ENCODE results near the gene LGALS9B.
A peak's percentile ranks its signal among the peaks of the same experiment; 100 is the strongest.
"Not testable (repeated sequence)": the region's sequence is repeated elsewhere in the genome, so short reads cannot be mapped to it uniquely, and the experiment has no call there.

Gene LGALS9B

DNA sequence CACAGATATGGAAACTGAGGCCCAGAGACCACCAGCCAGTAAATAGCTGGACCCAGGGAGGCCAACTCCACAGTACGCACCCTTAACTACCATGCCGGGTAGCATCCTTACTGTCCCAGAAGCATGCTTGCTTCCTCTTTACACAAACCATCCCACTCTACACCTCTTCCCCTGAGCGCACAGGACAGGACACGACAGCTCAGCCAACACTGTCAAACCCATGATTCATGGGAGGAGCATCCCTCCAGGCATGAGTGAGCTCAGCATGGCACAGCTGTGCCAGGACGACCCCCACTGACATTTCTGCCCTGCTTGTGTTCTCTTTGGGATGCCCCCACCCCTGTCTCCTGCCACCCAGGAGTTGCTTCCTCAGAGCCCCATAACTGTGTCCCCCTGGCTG is 340 bp downstream of the LGALS9B start:
- peak; percentile 13 for DNase-seq

DNA sequence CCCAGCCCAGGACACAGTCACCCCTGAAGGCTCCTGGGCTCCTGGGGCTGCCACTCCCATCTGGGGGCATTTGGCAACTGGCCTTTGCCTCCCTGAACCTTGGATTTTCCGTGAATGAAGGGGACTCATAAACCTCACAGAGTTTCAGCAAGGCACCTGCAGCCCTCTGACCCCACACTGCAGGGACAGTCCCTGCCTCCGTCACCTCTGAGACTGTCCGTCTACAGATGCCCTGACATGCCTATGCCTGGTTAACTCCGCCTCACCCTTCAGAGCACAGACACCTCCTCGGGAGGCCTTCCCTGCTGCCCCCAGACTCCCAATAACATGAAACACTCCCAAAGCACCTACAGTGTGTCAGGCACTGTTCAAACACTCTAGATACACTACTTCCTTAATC is 786 bp downstream of the LGALS9B start:
- DNase-seq: not testable (repeated sequence)

DNA sequence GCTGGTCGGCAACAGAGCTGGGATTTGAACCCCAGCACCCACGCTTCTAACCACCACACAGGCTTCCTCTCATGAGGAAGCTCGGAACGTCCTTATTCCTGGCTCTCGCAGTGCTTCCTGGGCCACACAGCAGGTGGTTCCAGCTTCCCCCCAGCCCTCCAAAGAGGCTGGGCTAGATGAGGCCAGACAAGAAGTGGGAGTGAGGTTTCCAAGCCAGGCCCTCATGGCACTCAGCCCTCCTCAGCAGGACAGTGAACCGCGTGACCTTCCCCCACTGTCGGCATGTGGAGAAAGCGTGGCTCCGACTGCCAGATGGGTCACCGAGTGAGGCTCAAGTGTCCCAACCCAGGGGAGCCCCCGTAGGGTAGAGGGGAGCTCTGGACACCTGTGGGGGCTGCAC is 1.8 kb downstream of the LGALS9B start:
- not testable (repeated sequence) for DNase-seq

DNA sequence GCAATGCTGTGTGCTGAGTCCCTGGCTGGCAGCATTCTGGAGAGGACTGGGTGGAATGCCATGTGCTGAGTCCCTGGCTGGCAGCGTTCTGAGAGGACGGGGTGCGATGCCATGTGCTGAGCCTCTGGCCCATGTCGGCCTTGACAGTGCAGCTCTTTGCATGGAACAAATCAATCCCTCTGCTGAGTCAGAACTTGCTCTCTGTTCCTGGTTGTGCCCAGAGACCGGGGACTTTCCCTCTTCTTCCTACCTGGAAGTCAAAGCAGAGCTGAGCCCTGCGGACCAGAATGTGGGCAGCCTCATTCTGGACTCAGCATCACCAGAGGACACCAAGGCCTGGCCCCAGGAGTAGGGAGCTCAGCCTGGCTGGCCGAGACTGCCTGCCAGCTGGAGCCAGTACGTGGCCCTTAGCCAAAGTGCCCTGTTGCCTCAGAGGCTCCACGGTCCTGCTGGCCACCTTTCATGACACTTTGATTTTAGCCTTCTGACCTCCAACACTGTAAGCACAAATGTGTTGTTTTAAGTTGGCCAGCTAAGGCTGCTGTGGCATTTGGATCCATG is 2.4 kb downstream of the LGALS9B start:
- DNase-seq: not testable (repeated sequence)

DNA sequence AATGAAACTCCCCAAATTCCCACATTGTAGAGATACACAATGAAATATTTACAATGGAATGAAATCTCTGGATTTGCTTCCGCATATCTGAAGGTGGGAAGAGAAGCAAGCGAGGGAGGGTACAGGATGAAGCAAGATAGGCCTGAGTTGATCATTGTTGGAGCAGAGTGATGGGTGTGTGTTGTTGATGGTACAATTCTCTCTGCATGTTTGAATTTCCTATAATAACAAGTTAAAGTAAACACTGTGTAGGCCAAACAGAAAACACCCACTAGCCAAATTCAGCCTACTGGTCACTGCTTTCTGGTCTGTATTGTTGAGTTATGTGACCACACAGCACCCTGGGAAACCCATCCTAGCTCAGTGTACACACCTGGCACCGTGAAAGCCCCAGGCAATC is 5.2 kb downstream of the LGALS9B start:
- DNase-seq: not testable (repeated sequence)

DNA sequence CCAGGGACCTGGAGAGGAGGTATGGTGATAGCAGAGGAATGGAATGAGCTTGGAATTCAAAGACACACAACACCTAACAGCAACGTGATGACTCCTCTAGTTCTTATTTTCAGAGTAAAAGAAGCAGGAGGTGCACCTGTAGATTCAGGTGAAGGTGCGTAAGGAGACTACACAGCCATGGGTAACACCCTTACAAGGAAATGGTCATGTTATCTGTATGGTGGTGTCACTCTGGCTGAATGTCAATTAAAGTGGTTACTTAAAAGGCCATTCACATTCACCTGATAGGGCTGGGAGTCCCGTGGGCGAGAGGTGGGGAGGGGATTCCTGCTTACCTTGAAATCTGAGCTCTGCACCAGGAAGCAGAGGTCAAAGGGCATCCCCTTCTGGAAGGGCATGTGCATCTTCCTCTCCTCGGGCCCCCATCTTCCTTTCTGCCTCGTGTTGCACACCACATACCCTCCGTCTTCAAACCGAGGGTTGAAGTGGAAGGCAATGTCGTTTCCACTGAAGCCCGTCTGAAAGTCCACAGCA is 9.4 kb downstream of the LGALS9B start:
- not testable (repeated sequence) for DNase-seq

DNA sequence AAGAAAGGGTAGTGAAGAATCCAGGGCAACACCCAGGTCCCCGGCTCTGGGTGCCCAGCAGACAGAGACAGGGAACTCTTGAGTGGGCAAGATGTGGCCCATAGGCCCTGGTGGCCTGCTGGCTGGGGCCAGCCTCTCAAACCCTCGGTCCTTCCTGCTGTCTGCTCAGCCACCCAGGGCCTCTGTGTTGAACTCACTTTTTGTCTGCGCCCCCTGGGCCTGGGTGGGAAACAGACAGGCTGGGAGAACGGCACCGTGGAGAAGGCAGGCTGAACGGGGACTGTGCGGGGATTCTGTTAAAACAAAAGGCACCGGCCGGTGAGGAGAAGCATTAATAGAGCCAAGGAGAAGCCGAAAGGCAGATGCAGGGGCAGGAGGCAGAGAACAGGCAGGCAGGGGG is 12.2 kb downstream of the LGALS9B start:
- DNase-seq: not testable (repeated sequence)

DNA sequence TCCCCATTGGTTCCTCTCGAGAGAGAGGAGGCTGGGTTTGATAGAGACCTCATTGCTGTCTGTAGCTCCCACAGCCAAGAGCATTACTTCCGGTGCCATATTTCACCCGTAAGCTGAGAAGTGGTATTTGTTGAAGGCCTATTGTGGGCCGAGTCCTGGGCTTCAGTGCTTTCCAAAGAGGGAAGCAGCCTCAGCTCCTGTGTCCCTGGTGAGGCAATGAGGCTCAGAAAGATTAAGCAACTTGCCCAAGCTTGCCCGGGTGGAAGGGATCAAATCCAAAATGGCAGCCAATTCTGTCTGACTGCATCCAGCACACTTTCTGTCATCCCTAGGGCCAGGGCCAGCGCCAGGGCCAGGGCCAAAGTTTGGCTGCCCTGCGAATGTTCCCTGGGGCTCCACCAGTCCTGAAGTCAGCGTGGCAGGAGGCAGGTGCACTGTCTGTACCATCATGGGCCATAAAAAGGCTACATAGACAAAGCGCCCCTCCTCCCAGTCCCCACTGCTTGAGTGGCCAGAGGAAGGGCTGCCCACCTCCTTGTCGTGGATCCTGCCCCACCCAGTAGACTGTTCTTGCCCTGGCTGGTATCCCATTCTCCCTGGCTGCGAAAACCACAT is 13.4 kb downstream of the LGALS9B start:
- not testable (repeated sequence) for DNase-seq

DNA sequence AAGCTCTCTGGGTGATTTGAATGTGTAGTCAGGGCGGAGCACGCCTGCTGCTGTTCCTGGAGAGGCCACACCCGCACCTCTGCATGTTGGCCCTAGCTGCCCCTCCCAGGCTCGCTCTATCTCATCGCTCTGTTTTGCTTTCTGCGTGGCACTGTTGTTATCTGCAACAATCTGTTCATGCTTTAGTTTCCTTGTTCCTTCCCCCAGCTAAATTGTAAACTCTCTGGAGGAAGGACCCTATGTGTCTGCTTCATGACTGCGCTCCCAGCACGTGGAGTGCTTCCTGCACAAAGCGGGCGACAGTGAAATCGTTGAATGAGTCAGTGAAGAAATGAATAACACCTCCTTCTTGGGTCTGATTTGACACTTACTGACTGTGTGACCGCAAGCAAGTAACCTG is 16.5 kb downstream of the LGALS9B start:
- not testable (repeated sequence) for DNase-seq

DNA sequence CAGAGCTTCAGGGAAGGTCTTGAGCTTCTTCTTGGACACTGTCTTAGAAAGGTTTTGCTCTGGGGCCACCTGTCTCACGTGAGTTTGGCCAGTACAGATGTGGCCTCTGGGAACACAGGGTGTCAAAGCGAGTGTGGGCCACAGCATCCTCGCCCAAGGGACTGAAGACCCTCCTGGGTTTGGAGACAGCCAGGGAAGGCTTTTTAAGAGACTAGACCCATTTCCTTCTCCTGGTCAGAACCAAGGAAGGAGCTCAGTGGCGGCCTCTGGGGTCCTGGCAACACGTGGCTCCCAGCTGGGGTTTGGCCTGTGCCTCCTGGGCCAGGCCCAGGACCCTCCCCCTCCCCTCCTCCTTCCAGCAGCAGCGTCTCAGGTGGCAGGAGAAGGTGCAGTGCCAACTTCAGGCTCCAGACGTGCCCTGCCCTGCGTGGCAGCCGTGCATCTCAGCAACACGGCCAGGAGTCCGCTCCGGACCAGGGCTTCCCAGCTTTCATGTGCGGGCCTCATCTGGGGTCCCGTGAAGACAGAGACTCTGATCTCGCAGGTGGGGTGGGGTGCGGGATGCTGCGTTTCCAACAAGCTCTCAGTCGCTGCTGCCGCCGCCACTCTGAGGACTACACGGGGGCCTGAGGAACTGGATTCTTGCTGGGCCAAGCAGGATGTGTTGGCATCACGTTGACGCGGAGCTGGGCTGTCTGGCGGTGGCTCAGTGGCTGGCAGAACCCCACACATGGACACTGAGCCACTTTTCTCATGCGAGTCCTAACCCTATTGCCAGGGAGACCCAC is 19.6 kb downstream of the LGALS9B start:
- not testable (repeated sequence) for DNase-seq

DNA sequence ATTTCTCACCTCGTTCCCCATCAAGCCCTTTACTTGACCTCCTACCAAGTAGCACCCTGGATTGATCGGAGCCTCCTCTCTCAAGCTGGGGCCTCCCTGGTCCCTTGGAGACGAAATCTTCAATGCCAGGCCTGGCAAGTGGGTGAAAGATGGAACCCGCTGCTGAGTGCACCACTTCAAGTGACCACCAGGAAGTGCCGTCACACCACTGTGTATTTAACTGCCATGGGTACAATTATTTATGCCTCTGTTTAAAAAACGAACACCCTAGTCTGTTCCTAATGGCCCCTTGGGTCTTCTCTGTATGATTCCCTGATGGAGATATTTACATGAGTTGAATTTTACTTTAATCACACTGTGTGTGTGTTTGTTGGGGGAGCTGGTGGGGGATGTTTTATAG is 20.4 kb downstream of the LGALS9B start:
- peak; percentile 1 for DNase-seq

DNA sequence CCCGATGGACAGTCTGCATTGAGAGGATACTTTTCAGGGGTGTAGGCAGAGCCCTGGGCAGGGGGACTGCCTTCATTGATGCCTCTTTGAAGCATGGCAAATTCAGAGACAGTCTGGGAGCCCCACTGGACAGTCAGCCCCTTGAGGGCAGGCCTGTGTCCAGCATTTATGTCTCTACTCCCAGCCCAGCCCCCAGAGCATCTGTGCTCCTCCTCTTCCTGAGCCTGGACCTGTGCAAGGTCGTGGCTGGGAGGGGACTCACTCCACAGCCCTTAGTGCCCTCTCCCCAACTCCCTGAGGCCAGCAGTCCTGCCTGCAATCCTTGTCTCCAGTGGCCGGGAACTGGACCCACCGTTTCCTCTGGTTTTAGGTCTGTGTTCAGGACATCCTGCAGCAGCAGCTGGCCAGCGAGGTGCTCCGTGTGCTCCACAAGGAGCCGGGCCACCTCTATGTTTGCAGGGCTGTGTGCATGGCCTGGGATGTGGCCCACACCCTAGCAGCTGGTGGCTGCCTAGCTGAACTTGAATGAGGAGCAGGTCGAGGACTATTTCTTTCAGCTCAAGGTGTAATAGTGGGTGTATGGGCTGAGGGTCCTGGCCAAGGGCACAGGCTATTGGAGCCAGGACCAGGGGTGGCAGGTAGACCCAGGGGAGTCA is 22.6 kb downstream of the LGALS9B start:
- DNase-seq: not testable (repeated sequence)

DNA sequence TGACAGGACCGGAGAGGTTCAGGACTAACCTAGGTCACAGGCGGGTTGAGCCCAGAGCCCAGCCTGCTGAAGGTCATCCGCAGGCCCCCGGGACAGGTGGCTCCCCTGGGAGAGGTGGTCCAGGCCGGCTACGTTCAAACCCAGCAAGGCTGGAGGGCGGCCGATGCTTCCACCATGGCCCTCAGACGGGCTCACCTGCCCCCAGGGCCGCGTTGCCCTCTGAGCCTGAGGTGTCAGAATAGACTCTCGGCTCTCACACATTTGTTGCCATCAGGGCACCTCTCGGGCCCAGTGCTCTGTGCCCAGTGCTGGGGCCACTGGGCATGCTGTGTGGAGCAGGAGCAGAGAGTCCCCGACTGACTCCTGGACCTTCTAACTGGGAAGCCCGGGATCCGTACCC is 23.2 kb downstream of the LGALS9B start:
- DNase-seq: not testable (repeated sequence)

DNA sequence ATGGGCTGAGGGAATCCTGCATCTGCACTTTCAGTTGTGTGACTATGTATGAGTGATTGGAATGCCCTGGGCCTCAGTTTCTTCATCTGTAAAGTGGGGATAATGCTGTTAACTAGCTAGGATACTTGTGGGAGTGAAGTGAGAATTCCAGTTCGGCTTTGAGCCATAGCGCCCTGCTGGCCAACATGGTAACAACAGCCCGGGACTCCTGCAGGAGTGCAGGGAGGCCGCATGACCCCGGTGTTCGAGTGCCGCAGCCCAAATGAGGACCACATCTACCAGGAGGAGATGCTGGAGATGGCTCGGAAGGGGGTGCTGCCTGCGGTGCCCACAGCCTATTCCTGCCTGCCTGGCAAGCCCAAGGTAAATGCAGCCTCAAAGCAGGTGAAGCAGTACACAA is 23.7 kb downstream of the LGALS9B start:
- not testable (repeated sequence) for DNase-seq

DNA sequence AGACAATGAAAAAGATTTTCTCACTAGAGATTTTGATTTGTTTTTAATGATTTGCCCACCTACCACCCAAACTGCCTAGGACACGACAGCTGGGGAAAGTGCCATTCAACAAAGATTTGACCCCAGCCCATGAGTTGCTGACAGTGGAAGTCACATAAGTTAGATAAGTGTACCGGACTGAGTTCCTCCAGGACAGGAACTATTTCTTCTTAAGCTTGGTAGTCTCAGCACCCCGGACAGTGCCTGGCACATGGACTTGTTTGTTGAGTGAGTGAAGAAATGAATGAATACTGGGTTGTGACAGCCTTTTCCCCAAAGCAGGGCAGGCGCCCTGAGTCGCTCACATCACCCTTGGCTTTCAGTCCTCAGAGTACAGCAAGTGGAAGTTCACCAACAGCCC is 26.7 kb downstream of the LGALS9B start:
- peak; percentile 1 for DNase-seq

DNA sequence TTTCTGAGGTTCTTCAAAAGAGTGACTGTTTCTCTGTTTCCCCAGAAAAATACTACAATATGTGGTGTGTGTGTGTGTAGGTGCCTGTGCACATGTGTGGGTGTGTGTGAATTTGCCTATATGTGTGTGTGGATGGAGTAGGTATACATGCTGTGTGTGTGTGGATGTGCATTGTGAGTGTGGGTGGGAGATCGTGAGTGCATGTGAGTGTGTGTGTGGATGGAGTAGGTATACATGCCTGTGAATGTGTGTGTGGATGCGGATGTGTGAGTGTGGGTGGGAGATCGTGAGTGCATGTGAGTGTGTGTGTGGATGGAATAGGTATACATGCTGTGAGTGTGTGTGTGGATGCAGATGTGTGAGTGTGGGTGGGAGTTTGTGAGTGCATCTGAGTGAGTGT is 32.2 kb downstream of the LGALS9B start:
- not testable (repeated sequence) for DNase-seq

DNA sequence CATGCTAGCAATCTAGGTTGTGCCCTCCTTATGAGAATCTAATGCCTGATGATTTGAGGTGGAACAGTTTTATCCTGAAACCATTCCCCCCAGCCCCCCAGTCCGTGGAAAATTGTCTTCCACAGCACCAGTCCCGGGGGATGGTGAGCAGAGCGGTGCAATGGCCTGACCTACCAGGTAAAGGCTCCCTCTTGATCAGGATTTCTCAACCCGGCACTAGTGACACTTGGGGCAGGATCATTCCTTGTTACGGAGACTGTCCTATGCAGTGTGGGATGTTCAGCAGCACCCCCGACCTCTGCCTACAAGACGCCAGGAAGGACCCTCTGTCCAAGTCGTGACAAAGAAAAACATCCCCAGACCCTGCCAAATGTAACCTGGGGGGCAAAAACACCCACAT is 34.0 kb downstream of the LGALS9B start:
- not testable (repeated sequence) for DNase-seq

DNA sequence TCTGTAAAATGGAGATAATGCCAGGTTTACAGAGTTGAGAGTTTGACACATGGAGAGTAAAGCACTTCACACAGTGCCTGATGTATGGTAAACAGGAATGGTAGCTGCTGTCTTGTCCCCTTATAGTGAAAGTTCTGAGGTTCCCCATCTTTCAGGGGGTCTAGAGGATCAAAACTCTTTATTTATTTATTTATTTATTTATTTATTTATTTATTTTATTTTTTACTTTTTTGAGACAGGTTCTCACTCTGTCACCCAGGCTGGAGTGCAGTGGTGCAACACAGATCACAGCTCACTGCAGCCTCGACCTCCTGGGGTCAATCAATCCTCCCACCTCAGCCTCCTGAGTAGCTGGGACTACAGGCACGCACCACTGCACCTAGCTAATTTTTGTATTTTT is 40.1 kb downstream of the LGALS9B start:
- DNase-seq: not testable (repeated sequence)

DNA sequence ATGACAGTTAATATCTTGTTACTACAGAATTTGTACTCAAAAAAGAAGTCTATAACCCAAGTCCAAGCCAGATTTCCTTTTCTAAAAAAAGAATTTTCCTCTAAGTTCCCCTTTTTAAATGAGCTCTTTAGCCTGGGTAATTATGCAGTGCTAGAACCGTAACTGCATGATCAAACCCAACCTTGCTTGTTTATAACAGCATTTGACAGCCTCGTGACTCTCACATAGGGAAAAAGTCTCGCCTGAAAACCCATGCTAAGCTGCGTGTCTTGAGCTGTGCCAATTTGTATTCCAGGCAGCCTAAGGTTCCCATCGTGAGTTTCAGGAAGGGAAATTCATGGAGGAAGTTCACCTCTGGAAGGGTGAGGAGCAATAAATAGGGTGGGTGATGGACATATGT is 44.5 kb downstream of the LGALS9B start:
- not testable (repeated sequence) for DNase-seq

DNA sequence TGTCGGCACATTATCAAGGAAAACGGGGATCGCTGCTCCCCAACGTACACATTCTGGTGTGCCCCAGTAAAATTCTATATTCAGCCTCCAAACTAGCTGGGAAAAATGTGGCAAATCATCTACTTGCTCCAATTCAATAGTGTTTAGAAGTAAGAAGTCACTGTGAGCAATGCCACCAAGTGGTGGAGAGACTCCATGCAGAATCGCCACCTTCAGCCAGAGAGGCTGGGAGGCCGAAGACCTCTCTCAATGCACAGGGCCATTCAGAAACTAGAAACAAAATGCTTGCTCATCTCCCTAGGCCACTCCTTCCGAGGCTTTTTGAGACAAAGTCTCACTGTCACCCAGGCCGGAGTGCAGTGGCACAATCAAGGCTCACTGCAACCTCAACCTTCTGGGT is 48.5 kb downstream of the LGALS9B start:
- not testable (repeated sequence) for DNase-seq

DNA sequence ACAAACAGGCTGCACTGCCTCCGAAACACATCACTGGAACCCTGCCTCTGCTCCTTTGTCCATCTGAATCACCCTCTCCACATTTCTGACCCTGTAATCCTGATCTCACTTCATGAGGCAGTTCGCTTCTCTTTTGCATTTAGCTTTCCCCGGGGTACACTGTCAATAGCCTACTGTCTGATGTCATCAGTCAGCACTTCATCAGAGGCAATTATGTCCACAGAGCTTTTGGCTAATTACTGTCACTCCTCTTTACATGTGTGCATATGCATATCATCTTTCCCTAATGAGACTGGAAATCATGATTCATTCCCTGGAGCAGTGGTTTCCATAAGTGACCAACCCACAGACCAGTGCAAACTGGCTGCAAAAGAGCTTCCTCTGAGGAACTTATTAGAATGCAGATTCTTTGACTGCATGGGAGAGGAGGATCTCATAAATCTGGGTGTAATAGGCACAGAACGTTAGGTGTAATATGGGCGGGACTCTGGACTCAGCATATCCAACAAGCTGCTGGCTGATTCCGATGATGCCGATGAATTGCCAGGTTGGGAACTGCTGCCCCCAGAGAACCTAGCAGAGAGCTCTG is 49.8 kb downstream of the LGALS9B start:
- not testable (repeated sequence) for DNase-seq

DNA sequence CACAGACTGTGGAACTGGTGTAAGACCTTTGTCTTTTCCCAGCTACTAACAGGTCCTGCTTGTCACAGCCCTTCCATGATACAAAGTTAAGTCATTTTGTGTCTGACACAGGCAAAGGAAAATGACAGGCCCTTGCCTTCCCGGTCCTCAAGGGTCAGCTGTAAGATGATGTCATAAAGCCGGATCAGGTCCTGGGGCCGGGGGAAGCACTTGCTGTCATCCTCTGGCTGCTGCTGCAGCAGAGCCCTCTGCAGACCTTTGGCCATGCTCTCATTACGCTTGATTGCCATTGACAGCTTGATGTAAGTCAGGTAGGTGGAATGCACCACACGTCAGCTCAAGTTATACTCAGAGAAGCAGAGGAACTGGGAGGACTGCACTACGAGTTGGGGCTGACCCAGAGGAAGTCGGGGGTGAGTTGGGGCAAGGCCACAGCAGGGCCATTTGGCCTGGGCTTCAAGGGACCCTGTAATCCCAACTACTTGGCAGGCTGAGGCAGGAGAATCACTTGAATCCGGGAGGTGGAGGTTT is 50.9 kb downstream of the LGALS9B start:
- not testable (repeated sequence) for DNase-seq

Measured in fibroblast of skin of scalp (primary cell).